Spleen (tissue), 11 donors: ENCODE data around the gene ELAVL2. TPM values are rescaled to one million over a fixed set of nuclear protein-coding genes. Genes with fewer than 3 reads are reported as not detected.

ENCODE experiments used
- DNase-seq: peaks from one replicate; pipeline ENCODE4 v3.0.0-alpha.2; 2020
- H3K27ac ChIP-seq, 8 donors: fragments of 200-600 bp; sonication (generic) in 7 of 8; 1 replicate in 4 of 8; 2 replicates in 4 of 8; pipeline versions ENCODE4 v1.5.0 to v1.8.0; 2016 to 2021; ENCODE audit warnings: inconsistent platforms in 4 of 8, mild to moderate bottlenecking in 4 of 8, moderate library complexity in 1 of 8
- H3K27me3 ChIP-seq, 7 donors: fragments of 200-600 bp; sonication (generic) in 6 of 7; replicated peaks in 1 of 7; 1 replicate in 4 of 7; 2 replicates in 3 of 7; pipeline versions ENCODE4 v1.5.0 to v1.8.0; 2016 to 2021; ENCODE audit warnings: inconsistent platforms in 3 of 7, mild to moderate bottlenecking in 1 of 7
- H3K36me3 ChIP-seq, 6 donors: fragments of 200-600 bp; sonication (generic) in 5 of 6; 1 replicate in 4 of 6; 2 replicates in 2 of 6; pipeline versions ENCODE4 v1.5.0 to v1.8.0; 2016 to 2021; ENCODE audit warnings: inconsistent platforms in 2 of 6
- H3K4me1 ChIP-seq, 6 donors: fragments of 200-600 bp; sonication (generic) in 5 of 6; 1 replicate in 3 of 6; 2 replicates in 3 of 6; pipeline versions ENCODE4 v1.5.0 to v1.8.0; 2016 to 2021; ENCODE audit warnings: inconsistent platforms in 3 of 6
- H3K4me3 ChIP-seq, 8 donors: fragments of 200-600 bp; sonication (generic) in 7 of 8; 1 replicate in 4 of 8; 2 replicates in 4 of 8; pipeline versions ENCODE4 v1.5.0 to v1.8.0; 2016 to 2021; ENCODE audit warnings: inconsistent platforms in 4 of 8, mild to moderate bottlenecking in 4 of 8, moderate library complexity in 2 of 8
- H3K9me3 ChIP-seq, 8 donors: fragments of 200-600 bp; sonication (generic) in 7 of 8; 1 replicate in 4 of 8; 2 replicates in 4 of 8; pipeline versions ENCODE4 v1.5.0 to v1.8.0; 2016 to 2021; ENCODE audit warnings: inconsistent platforms in 4 of 8
- POLR2A ChIP-seq, 3 donors: fragments of 450-650 bp; IDR thresholded peaks; one replicate each; pipeline ENCODE4 v1.5.1; 2017; ENCODE audit warnings: antibody characterized with exemption in 3 of 3, mild to moderate bottlenecking in 1 of 3
- POLR2AphosphoS5 ChIP-seq, 3 donors: sonication (generic); formaldehyde crosslinking; IDR thresholded peaks; one replicate each; pipeline ENCODE4 v1.5.1; 2017; ENCODE audit warnings: antibody characterized with exemption in 3 of 3
- WGBS, 5 donors: extraction: QIAGEN DNeasy Blood & Tissue Kit in 3 of 5; methylation state at CpG; one replicate each; pipeline versions ENCODE4 v1.1.5 to v1.1.7; 2013 to 2018; 5-methylcytosine and 5-hydroxymethylcytosine counted together
- intact Hi-C: fragments of 100-400 bp; cut with DNase I; formaldehyde crosslinking; loops from one replicate; pipeline ENCODE4 v1.15.0; 2023; ENCODE audit warnings: low total_unique reads
- polyA plus RNA-seq, 3 donors: library from polyadenylated mRNA; stranded (reverse); fragments of 200-250 nt; gene quantifications; one replicate each; pipeline ENCODE4 v1.2.1, GENCODE V29; 2013
- total RNA-seq, 7 donors: library from RNA; depleted of rRNA in 3 of 7; stranded (reverse); fragments of >200 nt in 3 of 7; fragmentation: NEBNext Ultra II Directional in 4 of 7; extraction: Animal tissue kit (Norgen Biotek cat#: 25700) in 4 of 7; gene quantifications; one replicate each; pipeline versions ENCODE4 v1.1.0 to v1.2.1, GENCODE V29; 2016 to 2021
- TF ChIP-seq, protein P1 (sequence below), 11 experiments: fragments of 200-600 bp in 7 of 11; fragments of 450-650 bp in 4 of 11; sonication (generic) in 4 of 11; IDR thresholded peaks in 8 of 11; conservative IDR thresholded peaks in 3 of 11; 1 replicate in 7 of 11; 2 replicates in 4 of 11; pipeline versions ENCODE4 v1.4.0 to v1.8.0; 2016 to 2021; ENCODE audit warnings: antibody characterized with exemption in 11 of 11, inconsistent platforms in 4 of 11, mild to moderate bottlenecking in 1 of 11
- donor health status: healthy with polysubstance abuse.
- donor health status: DM: no; HTN: no; CAD: no; lungs with moderate emphysema.
- donor health status: DM: no; HTN: no; CAD: no.
- donor health status: Bipolar disorder and iron deficiency.
- donor health status: healthy.
- donor health status: DM: no; HTN: no; CAD: no.
- donor health status: DM: yes; HTN: yes; CAD: no.

The ELAVL2 gene
- total and polyA plus RNA-seq, 10 donors: 0.02 to 0.12 (median 0.03) TPM; not detected in 7

DNA sequence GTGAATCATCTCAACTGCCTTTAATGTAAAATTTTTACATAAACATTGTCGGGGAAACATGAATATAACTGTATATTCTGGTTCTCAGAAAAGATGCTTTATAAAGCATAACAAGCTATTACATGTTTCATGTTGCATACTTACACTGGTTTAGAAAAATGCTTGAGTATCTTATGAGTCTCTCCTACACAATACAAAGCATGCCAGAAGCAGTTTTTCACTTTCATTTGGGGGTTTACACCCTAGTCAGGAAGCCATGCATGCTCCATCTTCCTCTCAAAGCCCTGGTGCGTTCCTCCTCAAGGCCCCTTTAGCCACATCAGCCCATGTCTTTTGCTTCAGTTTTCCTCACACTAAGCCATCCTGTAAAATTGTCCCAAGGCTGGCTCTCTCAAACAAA, 22.8 kb downstream of the ELAVL2 start:
- Histone ChIP-seq H3K36me3 (no peaks in the 10 kb centered on the region), H3K27me3 (no peaks in the 10 kb centered on the region), H3K4me1 (no peaks in the 10 kb centered on the region), H3K4me3 (no peak overlapping the region), H3K9me3 (no peaks in the 10 kb centered on the region), H3K27ac (no peak overlapping the region)
- no peak for DNase-seq
- WGBS, 5 donors: 68 to 88% (median 80%) methylated on average over 2 of the region's 2 CpGs
- TF ChIP-seq, protein P1, sequence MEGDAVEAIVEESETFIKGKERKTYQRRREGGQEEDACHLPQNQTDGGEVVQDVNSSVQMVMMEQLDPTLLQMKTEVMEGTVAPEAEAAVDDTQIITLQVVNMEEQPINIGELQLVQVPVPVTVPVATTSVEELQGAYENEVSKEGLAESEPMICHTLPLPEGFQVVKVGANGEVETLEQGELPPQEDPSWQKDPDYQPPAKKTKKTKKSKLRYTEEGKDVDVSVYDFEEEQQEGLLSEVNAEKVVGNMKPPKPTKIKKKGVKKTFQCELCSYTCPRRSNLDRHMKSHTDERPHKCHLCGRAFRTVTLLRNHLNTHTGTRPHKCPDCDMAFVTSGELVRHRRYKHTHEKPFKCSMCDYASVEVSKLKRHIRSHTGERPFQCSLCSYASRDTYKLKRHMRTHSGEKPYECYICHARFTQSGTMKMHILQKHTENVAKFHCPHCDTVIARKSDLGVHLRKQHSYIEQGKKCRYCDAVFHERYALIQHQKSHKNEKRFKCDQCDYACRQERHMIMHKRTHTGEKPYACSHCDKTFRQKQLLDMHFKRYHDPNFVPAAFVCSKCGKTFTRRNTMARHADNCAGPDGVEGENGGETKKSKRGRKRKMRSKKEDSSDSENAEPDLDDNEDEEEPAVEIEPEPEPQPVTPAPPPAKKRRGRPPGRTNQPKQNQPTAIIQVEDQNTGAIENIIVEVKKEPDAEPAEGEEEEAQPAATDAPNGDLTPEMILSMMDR (IDR thresholded peaks at IDR 0.05 in 8 of 11, conservative IDR thresholded peaks at IDR 0.05 in 3 of 11): no peak
- no peak for TF ChIP-seq POLR2A (IDR thresholded peaks at IDR 0.05)
- no peak for TF ChIP-seq POLR2AphosphoS5 (IDR thresholded peaks at IDR 0.05)
- intact Hi-C loops: no loop called here

DNA sequence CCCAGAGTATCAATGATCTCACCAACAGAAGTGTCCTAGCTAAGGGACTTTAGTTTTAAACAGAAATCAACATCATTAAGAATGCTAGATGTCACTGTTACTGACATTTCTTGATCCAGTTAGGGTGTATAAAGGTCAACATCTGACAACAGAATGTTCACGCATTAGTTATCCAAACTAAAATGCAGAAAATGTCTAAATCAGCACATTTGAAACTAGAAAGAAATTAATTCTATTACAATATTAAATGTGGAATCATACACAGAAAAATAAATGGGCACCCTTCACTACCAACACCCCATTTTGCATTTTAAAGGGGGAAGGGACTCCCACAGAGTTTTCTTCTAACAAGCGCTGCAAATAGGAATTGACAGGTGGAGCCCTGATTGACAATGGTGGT, 24.5 kb downstream of the ELAVL2 start:
- no peak overlapping the region for H3K4me3 ChIP-seq
- no peaks in the 10 kb centered on the region for H3K9me3 ChIP-seq
- no peaks in the 10 kb centered on the region for H3K4me1 ChIP-seq
- no peak for DNase-seq
- no peak overlapping the region for H3K27ac ChIP-seq
- TF ChIP-seq POLR2A (IDR thresholded peaks at IDR 0.05) (no peak), POLR2AphosphoS5 (IDR thresholded peaks at IDR 0.05) (no peak)
- TF ChIP-seq, protein P1 (IDR thresholded peaks at IDR 0.05 in 8 of 11, conservative IDR thresholded peaks at IDR 0.05 in 3 of 11): no peak
- no peaks in the 10 kb centered on the region for H3K36me3 ChIP-seq
- intact Hi-C loops: no loop called here
- no peaks in the 10 kb centered on the region for H3K27me3 ChIP-seq
- 77 to 96% (median 94%) methylated on average over 2 of the region's 2 CpGs for WGBS, 5 donors

DNA sequence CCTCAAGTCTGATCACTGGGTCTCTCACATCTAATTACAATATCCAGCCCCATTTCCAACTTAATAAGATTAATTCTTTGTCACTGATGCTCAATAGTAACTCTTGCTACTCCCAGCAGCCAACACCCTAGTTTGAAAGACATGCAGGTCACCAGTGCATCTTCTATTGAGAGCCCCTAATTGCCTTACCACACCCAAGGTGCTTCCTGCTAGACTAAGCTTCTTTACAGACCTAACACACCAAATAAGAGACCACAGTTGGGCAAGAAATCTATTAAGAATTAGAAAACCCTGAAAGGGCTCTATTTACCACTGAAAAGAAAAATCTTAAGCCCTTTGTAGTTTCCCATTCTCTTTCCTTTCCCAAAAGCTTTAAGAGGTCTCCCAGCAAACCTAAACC, 26.5 kb downstream of the ELAVL2 start:
- H3K9me3 ChIP-seq: no peaks in the 10 kb centered on the region
- intact Hi-C loops: no loop called here

DNA sequence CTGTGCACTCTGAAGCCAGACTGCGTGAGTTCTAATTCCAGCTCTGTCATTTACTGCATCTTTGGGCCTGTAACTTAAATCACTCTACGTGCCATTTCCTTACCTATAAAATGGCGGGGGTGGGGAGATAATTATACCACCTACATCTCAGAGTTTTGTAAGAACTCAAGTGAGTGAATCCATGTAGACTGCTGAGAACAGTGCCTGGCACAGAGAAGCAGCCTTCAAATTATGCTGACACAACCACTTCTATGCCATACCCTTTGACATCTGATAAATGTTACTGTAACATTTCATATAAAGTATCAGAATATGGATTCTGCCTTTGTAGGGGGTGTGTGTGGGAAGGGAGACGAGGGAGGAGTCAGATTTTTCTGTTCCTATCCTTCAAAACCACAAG, 27.7 kb downstream of the ELAVL2 start:
- H3K27ac ChIP-seq: no peak overlapping the region
- no peaks in the 10 kb centered on the region for H3K36me3 ChIP-seq
- WGBS, 5 donors: 76 to 86% (median 78%) methylated on average over 4 of the region's 4 CpGs
- H3K9me3 ChIP-seq: no peaks in the 10 kb centered on the region
- TF ChIP-seq POLR2A (IDR thresholded peaks at IDR 0.05): no peak
- no peak for TF ChIP-seq POLR2AphosphoS5 (IDR thresholded peaks at IDR 0.05)
- H3K27me3 ChIP-seq: no peaks in the 10 kb centered on the region
- DNase-seq: no peak
- intact Hi-C loops: no loop called here
- H3K4me3 ChIP-seq: no peak overlapping the region
- no peaks in the 10 kb centered on the region for H3K4me1 ChIP-seq

More for the DNA sequence above, 26.5 kb downstream of the ELAVL2 start:
- no peak for DNase-seq
- Histone ChIP-seq H3K27ac (no peak overlapping the region), H3K4me1 (no peaks in the 10 kb centered on the region), H3K27me3 (no peaks in the 10 kb centered on the region), H3K36me3 (no peaks in the 10 kb centered on the region), H3K4me3 (no peak overlapping the region)
- TF ChIP-seq POLR2AphosphoS5 (IDR thresholded peaks at IDR 0.05) (no peak), POLR2A (IDR thresholded peaks at IDR 0.05) (no peak)
- TF ChIP-seq, protein P1 (IDR thresholded peaks at IDR 0.05 in 8 of 11, conservative IDR thresholded peaks at IDR 0.05 in 3 of 11): no peak

DNA sequence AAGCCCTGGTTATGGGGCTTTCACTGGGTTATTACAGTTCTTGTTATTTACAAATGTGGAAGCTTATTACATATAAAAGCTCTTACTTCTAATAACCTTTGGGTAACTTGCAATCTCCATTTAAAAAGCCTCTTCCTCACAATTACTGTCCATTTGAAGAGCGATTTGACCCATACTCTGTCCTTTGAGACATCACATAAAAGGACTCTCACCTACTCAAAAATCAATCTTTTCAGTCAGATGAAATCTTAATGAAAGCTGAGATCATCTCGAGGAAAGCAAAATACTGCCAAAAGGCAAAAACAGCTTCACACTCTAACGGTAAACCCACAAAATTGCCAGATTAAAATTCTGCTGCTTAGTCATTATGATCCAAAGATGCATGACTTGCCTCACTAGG, 29.8 kb downstream of the ELAVL2 start:
- no peak for DNase-seq
- H3K36me3 ChIP-seq: no peaks in the 10 kb centered on the region
- H3K27me3 ChIP-seq: no peaks in the 10 kb centered on the region
- H3K27ac ChIP-seq: no peak overlapping the region
- TF ChIP-seq, protein P1 (IDR thresholded peaks at IDR 0.05 in 8 of 11, conservative IDR thresholded peaks at IDR 0.05 in 3 of 11): no peak
- no peak for TF ChIP-seq POLR2A (IDR thresholded peaks at IDR 0.05)
- TF ChIP-seq POLR2AphosphoS5 (IDR thresholded peaks at IDR 0.05): no peak
- no peaks in the 10 kb centered on the region for H3K9me3 ChIP-seq
- H3K4me3 ChIP-seq: no peak overlapping the region
- intact Hi-C loops: no loop called here
- H3K4me1 ChIP-seq: no peaks in the 10 kb centered on the region
- WGBS, 5 donors: 84 to 94% (median 88%) methylated on average over 3 of the region's 3 CpGs
